Measurements from ENCODE around the gene PTAR1. TPM values are rescaled to one million over a fixed set of nuclear protein-coding genes. Genes with fewer than 3 reads are reported as not detected.

The PTAR1 gene
- total RNA-seq, 1 experiment from 2014 or later, result 32.2 TPM

- H2AFZ ChIP-seq (ENCODE audit: low read depth, low read length, poor library complexity, severe bottlenecking), result no peak overlapping the region
- H3K9me3 ChIP-seq (ENCODE audit: control insufficient read depth in 1 of 2, insufficient read depth in 1 of 2, low read depth in 1 of 2, low read length in 2 of 2), result no peaks in the 10 kb centered on the region
- H3K27ac ChIP-seq (ENCODE audit: low read depth, low read length), result no peak overlapping the region
- no peak for ATAC-seq
- ChIA-PET CTCF (no interaction called here), RAD21 (ENCODE audit: low non-redundant PET in 1 of 2, low total read pairs in 2 of 2, uncharacterized antibody in 2 of 2, unreplicated experiment in 2 of 2) (no interaction called here), POLR2A (no interaction called here)
- H3K36me3 ChIP-seq (ENCODE audit: control insufficient read depth in 1 of 2, insufficient read depth in 2 of 2, low read length in 2 of 2), result no peaks in the 10 kb centered on the region; a peak in 1 of 4 replicates
- no peak overlapping the region for H3K9ac ChIP-seq (ENCODE audit: low read length)
- H3K4me3 ChIP-seq (replicated peaks in 1 of 2; ENCODE audit: low read depth in 1 of 2, low read length in 2 of 2), result no peak overlapping the region
- DNase-seq (ENCODE audit: low read depth, low spot score), result no peak
- peaks cover 81% of the 10 kb centered on the region for H3K79me2 ChIP-seq (ENCODE audit: insufficient read depth, low read length)
- BruUV-seq (replicated peaks), result no TSS peak
- TF ChIP-seq ZBTB33 (IDR thresholded peaks at IDR 0.05; ENCODE audit: extremely low read depth, insufficient replicate concordance, low read length) (no peak), CTCF (IDR thresholded peaks at IDR 0.05 in 2 of 3, conservative IDR thresholded peaks at IDR 0.05 in 1 of 3; ENCODE audit: borderline replicate concordance in 1 of 3, insufficient read depth in 1 of 3, low read depth in 2 of 3, low read length in 2 of 3) (no peak), ELF1 (IDR thresholded peaks at IDR 0.05; ENCODE audit: borderline replicate concordance, low read depth) (no peak), POLR2A (IDR thresholded peaks at IDR 0.05; ENCODE audit: borderline replicate concordance, extremely low read depth, insufficient read depth, insufficient read length) (no peak), JUND (IDR thresholded peaks at IDR 0.05) (no peak), TCF7L2 (IDR thresholded peaks at IDR 0.05; ENCODE audit: borderline replicate concordance, extremely low read depth, insufficient read depth, insufficient read length) (no peak), ZNF274 (IDR thresholded peaks at IDR 0.05; ENCODE audit: low read depth, low read length) (no peak), YY1 (IDR thresholded peaks at IDR 0.05; ENCODE audit: extremely low read depth, insufficient replicate concordance, low read depth, low read length) (no peak), MAX (IDR thresholded peaks at IDR 0.05) (no peak), SIN3A (IDR thresholded peaks at IDR 0.05; ENCODE audit: low read depth) (no peak), EZH2phosphoT487 (IDR thresholded peaks at IDR 0.05; ENCODE audit: borderline replicate concordance) (no peak), RAD21 (IDR thresholded peaks at IDR 0.05; ENCODE audit: low read depth) (no peak), FOSL1 (IDR thresholded peaks at IDR 0.05; ENCODE audit: low read depth) (no peak), CBX3 (IDR thresholded peaks at IDR 0.05; ENCODE audit: low read depth) (no peak), ATF3 (IDR thresholded peaks at IDR 0.05) (no peak), REST (IDR thresholded peaks at IDR 0.05; ENCODE audit: low read depth) (no peak), POLR2AphosphoS5 (IDR thresholded peaks at IDR 0.05; ENCODE audit: low read depth, low read length) (no peak), SP1 (IDR thresholded peaks at IDR 0.05; ENCODE audit: low read depth) (no peak), ZFX (IDR thresholded peaks at IDR 0.05) (no peak), EZH2 (IDR thresholded peaks at IDR 0.05) (no peak)
- H3K4me1 ChIP-seq (ENCODE audit: control insufficient read depth in 1 of 2, insufficient read depth in 2 of 2, low read length in 2 of 2), result peaks cover 4% of the 10 kb centered on the region in 2 experiments; a peak in 3 of 4 replicates
- intact Hi-C loops (cut with micrococcal nuclease), result no loop called here
- no peak overlapping the region for H3K4me2 ChIP-seq (ENCODE audit: low read length)
- no peaks in the 10 kb centered on the region for H3K27me3 ChIP-seq (ENCODE audit: insufficient read depth, low read length)
- no peaks in the 10 kb centered on the region for H4K20me1 ChIP-seq (ENCODE audit: insufficient read depth)
- no peaks in the 10 kb centered on the region for H3K9me2 ChIP-seq (ENCODE audit: insufficient read depth)
These were observed 6.0 kb downstream of the PTAR1 start for GRCh38 chr9:69753830-69754229.
